Neuronal stem cell (in vitro differentiated cells): ENCODE data around the gene SNCB.
A peak's percentile ranks its signal among the peaks of the same experiment; 100 is the strongest.

Experiments used
- DNase-seq: peaks from one replicate; pipeline ENCODE4 v3.0.0-alpha.2; 2013; ENCODE audit warnings: low spot score
- H2AFZ ChIP-seq: one replicate; pipeline ENCODE4 v1.6.1; 2013; ENCODE audit warnings: mild to moderate bottlenecking, low read length, inconsistent platforms
- H2AK5ac ChIP-seq: 2 replicates; pipeline ENCODE4 v1.6.1; 2013; ENCODE audit warnings: low read depth, mild to moderate bottlenecking, inconsistent platforms, low read length, moderate library complexity, mixed read lengths
- H2BK120ac ChIP-seq: 2 replicates; pipeline ENCODE4 v1.6.1; 2013; ENCODE audit warnings: low read depth, mild to moderate bottlenecking, inconsistent platforms, low read length, moderate library complexity, mixed read lengths
- H2BK12ac ChIP-seq: one replicate; pipeline ENCODE4 v1.6.1; 2013; ENCODE audit warnings: low read length, inconsistent platforms
- H2BK15ac ChIP-seq: 2 replicates; pipeline ENCODE4 v1.6.1; 2013; ENCODE audit warnings: mild to moderate bottlenecking, low read length, inconsistent platforms, mixed read lengths
- H2BK5ac ChIP-seq: one replicate; pipeline ENCODE4 v1.6.1; 2013; ENCODE audit warnings: inconsistent platforms, mild to moderate bottlenecking, low read length, moderate library complexity
- H3K14ac ChIP-seq: one replicate; pipeline ENCODE4 v1.6.1; 2013; ENCODE audit warnings: low read length, inconsistent platforms
- H3K18ac ChIP-seq: 2 replicates; pipeline ENCODE4 v1.6.1; 2013; ENCODE audit warnings: low read length, inconsistent platforms
- H3K23ac ChIP-seq: 2 replicates; pipeline ENCODE4 v1.6.1; 2013; ENCODE audit warnings: low read depth, mild to moderate bottlenecking, mixed read lengths, low read length, inconsistent platforms; ENCODE audit not compliant: poor library complexity
- H3K27ac ChIP-seq: replicated peaks from 3 replicates; pipeline ENCODE4 v1.5.1; 2013; ENCODE audit warnings: low read length, inconsistent platforms
- H3K27me3 ChIP-seq, 3 experiments: 2 replicates each; pipeline ENCODE4 v1.6.1; 2013; ENCODE audit warnings: low read length in 3 of 3, mild to moderate bottlenecking in 2 of 3, inconsistent platforms in 1 of 3, low read depth in 1 of 3, mixed read lengths in 1 of 3, moderate library complexity in 1 of 3; ENCODE audit not compliant: control insufficient read depth in 3 of 3, insufficient read depth in 3 of 3
- H3K36me3 ChIP-seq, 2 donors: replicated peaks in 1 of 2; 2 replicates each; pipeline ENCODE4 v1.6.1; 2013; ENCODE audit warnings: low read length in 2 of 2; ENCODE audit not compliant: control insufficient read depth in 2 of 2, insufficient read depth in 2 of 2
- H3K4ac ChIP-seq: 2 replicates; pipeline ENCODE4 v1.6.1; 2013; ENCODE audit warnings: inconsistent platforms, mild to moderate bottlenecking, low read length, moderate library complexity
- H3K4me1 ChIP-seq, 2 donors: 1 replicate in 1 of 2; 2 replicates in 1 of 2; pipeline ENCODE4 v1.6.1; 2013; ENCODE audit warnings: low read length in 2 of 2, low read depth in 1 of 2; ENCODE audit not compliant: control insufficient read depth in 2 of 2, insufficient read depth in 1 of 2
- H3K4me2 ChIP-seq: one replicate; pipeline ENCODE4 v1.6.1; 2013; ENCODE audit warnings: mild to moderate bottlenecking, low read length, inconsistent platforms; ENCODE audit not compliant: insufficient read depth, poor library complexity, severe bottlenecking
- H3K4me3 ChIP-seq, 2 donors: 2 replicates each; pipeline ENCODE4 v1.5.1; 2013; ENCODE audit warnings: low read length in 2 of 2, mild to moderate bottlenecking in 2 of 2, inconsistent platforms in 1 of 2, moderate library complexity in 1 of 2
- H3K79me1 ChIP-seq: one replicate; pipeline ENCODE4 v1.6.1; 2013; ENCODE audit warnings: low read depth, mild to moderate bottlenecking, inconsistent platforms, low read length, moderate library complexity
- H3K9ac ChIP-seq: one replicate; pipeline ENCODE4 v1.6.1; 2013; ENCODE audit warnings: mild to moderate bottlenecking, low read depth, low read length, inconsistent platforms; ENCODE audit not compliant: poor library complexity
- H3K9me3 ChIP-seq, 2 donors: replicated peaks in 1 of 2; 2 replicates each; pipeline versions ENCODE3 to v1.6.1; 2013; ENCODE audit warnings: low read length in 2 of 2, mild to moderate bottlenecking in 2 of 2, inconsistent platforms in 1 of 2, low read depth in 1 of 2, mixed read lengths in 1 of 2, moderate library complexity in 1 of 2; ENCODE audit not compliant: control insufficient read depth in 2 of 2, insufficient read depth in 1 of 2
- H4K8ac ChIP-seq: one replicate; pipeline ENCODE4 v1.6.1; 2013; ENCODE audit warnings: low read depth, mild to moderate bottlenecking, inconsistent platforms, low read length, moderate library complexity
- H4K91ac ChIP-seq: one replicate; pipeline ENCODE4 v1.6.1; 2013; ENCODE audit warnings: low read length, low read depth, mild to moderate bottlenecking, inconsistent platforms; ENCODE audit not compliant: poor library complexity
- WGBS, 2 donors: extraction: QIAGEN DNeasy Blood & Tissue Kit; methylation state at CpG; one replicate each; pipeline ENCODE4 v1.1.7; 2013; ENCODE audit warnings: missing lambda C conversion rate in 2 of 2, mixed read lengths in 1 of 2; ENCODE audit not compliant: insufficient read length in 2 of 2, insufficient replicate concordance in 1 of 2; ENCODE audit errors: extremely low coverage in 2 of 2; 5-methylcytosine and 5-hydroxymethylcytosine counted together

The SNCB gene

DNA sequence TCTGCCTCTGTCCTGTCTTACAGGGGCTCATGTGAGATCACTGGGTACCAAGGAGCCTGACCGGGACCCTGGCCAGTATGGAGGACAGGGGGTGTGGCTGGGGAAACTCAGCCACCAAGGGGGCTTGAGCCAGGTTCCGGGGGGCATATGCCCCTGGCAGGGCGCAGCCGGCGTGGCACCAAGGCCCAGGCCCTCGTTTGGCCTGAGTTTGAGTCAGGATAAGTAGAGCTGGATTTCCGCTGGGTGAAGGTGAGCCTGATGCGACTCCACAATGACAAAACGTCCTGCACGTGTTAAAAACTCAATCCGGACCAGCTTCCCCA is 16.3 kb upstream of the SNCB start:
- Histone ChIP-seq H3K4me3 (peak overlapping the region in 1 of 2 donors; percentile 51), H3K9ac (peak overlapping the region; percentile 78), H2BK120ac (no peak overlapping the region), H2BK15ac (peak overlapping the region; percentile 53), H2AK5ac (peak overlapping the region; percentile 6), H3K27me3 (peaks cover 0 to 45% (median 4%) of the 10 kb centered on the region in 3 experiments), H3K4me2 (peak overlapping the region; percentile 47), H3K79me1 (peaks cover 5% of the 10 kb centered on the region), H3K23ac (peak overlapping the region; percentile 68), H3K9me3 (no peaks in the 10 kb centered on the region), H3K36me3 (no peaks in the 10 kb centered on the region), H3K4ac (peak overlapping the region; percentile 93), H3K27ac (no peak overlapping the region), H4K91ac (peak overlapping the region; percentile 89), H3K18ac (peak overlapping the region; percentile 96), H2AFZ (peak overlapping the region; percentile 92), H2BK12ac (no peak overlapping the region), H3K14ac (no peak overlapping the region), H4K8ac (peak overlapping the region; percentile 93), H2BK5ac (peak overlapping the region; percentile 80), H3K4me1 (peaks cover 4 to 19% of the 10 kb centered on the region in 2 donors)
- no peak for DNase-seq
- no CpG with 5 or more reads among the region's 11 CpGs for WGBS, 2 donors

DNA sequence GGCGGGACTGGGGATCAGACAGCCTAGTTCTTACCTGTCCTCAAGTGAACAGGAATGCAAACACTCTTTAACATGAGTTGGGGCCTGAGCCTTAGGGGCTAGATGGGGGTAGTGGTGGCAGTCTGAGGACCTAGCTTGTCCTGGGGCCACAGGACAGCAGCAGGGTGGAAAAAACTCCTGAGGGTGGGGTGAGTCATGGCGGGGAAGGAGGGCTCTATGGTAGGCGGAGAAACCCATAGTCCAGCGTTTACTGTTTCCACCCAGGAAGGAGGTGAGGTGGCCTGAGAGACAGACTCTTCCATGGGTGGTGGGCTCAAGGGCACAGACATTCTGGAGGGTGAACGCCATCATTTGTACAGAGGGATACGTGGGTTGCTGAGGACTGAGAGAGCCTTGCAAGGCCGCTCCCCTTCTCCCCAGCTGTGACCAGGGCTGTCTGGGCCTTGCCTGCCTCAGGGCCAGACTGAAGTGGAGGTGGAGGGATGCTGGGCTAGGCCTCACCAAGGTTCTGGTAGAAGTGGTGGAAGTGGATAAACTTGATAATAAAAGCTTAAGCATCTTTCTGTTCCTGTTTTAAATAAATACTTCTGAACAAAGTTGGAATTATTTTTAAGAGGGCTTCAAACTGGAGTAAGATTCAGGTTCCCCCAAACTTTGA is 15.8 kb upstream of the SNCB start:
- peak overlapping the region; percentile 88 for H2BK15ac ChIP-seq
- no peak overlapping the region for H3K4me3 ChIP-seq
- H3K18ac ChIP-seq = peak overlapping the region; percentile 96
- no peak overlapping the region for H2BK120ac ChIP-seq
- no peak overlapping the region for H3K14ac ChIP-seq
- no peaks in the 10 kb centered on the region for H3K9me3 ChIP-seq
- H4K91ac ChIP-seq = no peak overlapping the region
- peak overlapping the region; percentile 75 for H4K8ac ChIP-seq
- H3K27me3 ChIP-seq = peaks cover 0 to 50% (median 4%) of the 10 kb centered on the region in 3 experiments
- H3K79me1 ChIP-seq = peaks cover 5% of the 10 kb centered on the region
- H3K9ac ChIP-seq = no peak overlapping the region
- peaks cover 4 to 19% of the 10 kb centered on the region in 2 donors for H3K4me1 ChIP-seq
- no peak for DNase-seq
- peak overlapping the region; percentile 92 for H2AFZ ChIP-seq
- no peak overlapping the region for H3K27ac ChIP-seq
- H3K23ac ChIP-seq = no peak overlapping the region
- no CpG with 5 or more reads among the region's 7 CpGs for WGBS, 2 donors
- H3K4me2 ChIP-seq = no peak overlapping the region
- H2AK5ac ChIP-seq = peak overlapping the region; percentile 94
- H3K4ac ChIP-seq = no peak overlapping the region
- H2BK12ac ChIP-seq = peak overlapping the region; percentile 98
- no peaks in the 10 kb centered on the region for H3K36me3 ChIP-seq
- H2BK5ac ChIP-seq = peak overlapping the region; percentile 80

DNA sequence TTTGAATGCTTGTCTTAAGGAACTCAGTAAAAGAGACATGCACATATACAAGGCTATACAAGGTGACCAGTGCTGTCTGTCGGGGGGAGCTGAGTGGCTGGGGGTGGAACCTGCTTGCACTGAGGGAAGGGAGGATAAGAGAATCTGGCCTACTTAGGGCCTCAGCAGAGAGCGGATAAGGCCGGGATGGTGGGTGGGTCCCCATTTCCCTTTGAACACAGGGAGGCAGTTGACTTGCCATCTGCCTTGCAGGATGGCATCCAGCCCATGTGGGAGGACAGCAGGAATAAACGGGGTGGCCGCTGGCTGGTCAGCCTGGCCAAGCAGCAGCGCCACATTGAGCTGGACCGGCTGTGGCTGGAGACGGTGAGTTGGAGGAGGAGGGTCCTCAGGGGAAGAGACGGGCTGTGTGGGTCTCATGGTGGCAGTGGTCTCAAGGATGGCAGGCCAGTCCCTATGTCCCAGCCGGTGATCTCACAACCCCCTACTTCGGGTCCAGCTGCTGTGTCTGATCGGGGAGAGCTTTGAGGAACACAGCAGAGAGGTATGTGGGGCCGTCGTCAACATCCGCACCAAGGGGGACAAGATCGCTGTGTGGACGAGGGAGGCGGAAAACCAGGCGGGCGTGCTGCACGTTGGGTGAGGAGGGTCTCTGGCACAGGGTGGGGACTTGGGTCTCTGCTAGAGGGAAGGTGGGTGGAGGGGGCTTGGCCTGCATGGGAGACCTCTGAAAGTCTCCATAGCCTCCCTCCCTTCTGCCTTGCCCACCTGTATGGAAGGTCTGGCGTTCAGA is 14.7 kb upstream of the SNCB start:
- Histone ChIP-seq H2BK12ac (peak overlapping the region; percentile 75), H3K27ac (no peak overlapping the region), H3K9ac (peak overlapping the region; percentile 54), H3K27me3 (peaks cover 0 to 59% (median 4%) of the 10 kb centered on the region in 3 experiments), H3K4me3 (no peak overlapping the region), H3K9me3 (no peaks in the 10 kb centered on the region), H2BK15ac (peak overlapping the region; percentile 88), H2AFZ (no peak overlapping the region), H3K36me3 (no peaks in the 10 kb centered on the region), H3K14ac (no peak overlapping the region), H3K4ac (peak overlapping the region; percentile 6), H2BK120ac (peak overlapping the region; percentile 85), H3K18ac (peak overlapping the region; percentile 74), H3K4me1 (peaks cover 4 to 19% of the 10 kb centered on the region in 2 donors), H4K8ac (no peak overlapping the region), H2AK5ac (peak overlapping the region; percentile 78), H3K23ac (no peak overlapping the region), H3K79me1 (peaks cover 2% of the 10 kb centered on the region), H3K4me2 (no peak overlapping the region), H2BK5ac (peak overlapping the region; percentile 80), H4K91ac (no peak overlapping the region)
- no peak for DNase-seq
- WGBS, 2 donors = no CpG with 5 or more reads among the region's 22 CpGs

DNA sequence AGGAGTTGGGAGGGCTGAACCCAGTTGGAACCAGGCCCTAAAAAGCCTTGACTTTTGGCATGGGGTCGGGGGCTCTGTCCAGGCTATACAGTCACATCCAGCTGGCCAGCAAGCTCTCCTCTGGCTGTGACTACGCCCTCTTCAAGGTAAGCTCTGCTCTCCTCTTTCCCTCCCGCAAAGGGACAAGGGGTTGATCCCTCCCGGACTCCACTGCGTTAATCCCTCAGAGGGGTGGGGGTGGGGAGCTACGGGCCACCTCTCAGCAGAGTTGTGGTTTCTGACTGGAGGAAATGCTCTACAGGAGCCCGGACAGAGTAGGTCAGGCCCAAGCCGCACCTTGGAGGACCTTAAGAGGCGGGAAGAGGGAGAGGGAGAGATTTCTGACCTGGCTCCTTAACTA is 14.0 kb upstream of the SNCB start:
- Histone ChIP-seq H2AFZ (no peak overlapping the region), H3K4me3 (no peak overlapping the region), H3K18ac (peak overlapping the region; percentile 44), H2BK15ac (no peak overlapping the region), H3K27me3 (peaks cover 0 to 67% (median 4%) of the 10 kb centered on the region in 3 experiments), H3K27ac (no peak overlapping the region), H3K23ac (no peak overlapping the region), H3K14ac (no peak overlapping the region), H2BK5ac (no peak overlapping the region), H3K4me2 (no peak overlapping the region), H2BK12ac (no peak overlapping the region), H3K4ac (no peak overlapping the region), H3K36me3 (no peaks in the 10 kb centered on the region), H4K91ac (no peak overlapping the region), H2AK5ac (peak overlapping the region; percentile 35), H3K79me1 (peaks cover 2% of the 10 kb centered on the region), H4K8ac (no peak overlapping the region), H3K9ac (no peak overlapping the region), H3K4me1 (peaks cover 4 to 19% of the 10 kb centered on the region in 2 donors), H3K9me3 (no peaks in the 10 kb centered on the region), H2BK120ac (no peak overlapping the region)
- WGBS, 2 donors = no CpG with 5 or more reads among the region's 9 CpGs
- DNase-seq = no peak
